ENCODE data around the gene FSIP1. TPM values are rescaled to one million over a fixed set of nuclear protein-coding genes. Genes with fewer than 3 reads are reported as not detected.
A peak's percentile ranks its signal among the peaks of the same experiment; 100 is the strongest.

Gene FSIP1
- total and polyA plus RNA-seq, 4 donors = 3.6 to 7.3 (median 5.1) TPM

DNA sequence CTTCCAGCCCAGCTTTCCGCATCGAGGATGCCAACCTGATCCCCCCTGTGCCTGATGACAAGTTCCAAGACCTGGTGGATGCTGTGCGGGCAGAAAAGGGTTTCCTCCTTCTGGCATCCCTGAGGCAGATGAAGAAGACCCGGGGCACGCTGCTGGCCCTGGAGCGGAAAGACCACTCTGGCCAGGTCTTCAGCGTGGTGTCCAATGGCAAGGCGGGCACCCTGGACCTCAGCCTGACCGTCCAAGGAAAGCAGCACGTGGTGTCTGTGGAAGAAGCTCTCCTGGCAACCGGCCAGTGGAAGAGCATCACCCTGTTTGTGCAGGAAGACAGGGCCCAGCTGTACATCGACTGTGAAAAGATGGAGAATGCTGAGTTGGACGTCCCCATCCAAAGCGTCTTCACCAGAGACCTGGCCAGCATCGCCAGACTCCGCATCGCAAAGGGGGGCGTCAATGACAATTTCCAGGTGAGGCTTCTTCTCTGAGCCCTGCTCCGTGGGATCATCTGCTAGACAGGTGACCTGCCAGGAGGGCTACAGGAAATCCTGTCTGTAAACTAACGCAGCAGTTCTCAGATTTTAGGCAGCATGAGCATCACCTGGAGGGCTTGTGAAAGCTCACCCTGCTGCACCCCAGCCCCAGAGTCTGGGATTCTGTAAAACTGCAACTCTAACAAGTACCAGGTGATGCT, 200.2 kb downstream of the FSIP1 start:
- Histone ChIP-seq H3K27me3 (ENCODE audit: control insufficient read depth, insufficient read depth, low read length) (peaks cover 11% of the 10 kb centered on the region), H3K27ac (ENCODE audit: low read depth, low read length) (peak overlapping the region; percentile 15), H3K4me1 (ENCODE audit: control insufficient read depth, insufficient read depth, low read length) (peaks cover 34% of the 10 kb centered on the region), H3K36me3 (ENCODE audit: control insufficient read depth, insufficient read depth, low read length) (peaks cover 10% of the 10 kb centered on the region), H3K4me3 (ENCODE audit: low read depth, low read length) (peak overlapping the region; percentile 54), H3K9me3 (ENCODE audit: control insufficient read depth, insufficient read depth, low read length) (no peaks in the 10 kb centered on the region)
- WGBS (ENCODE audit: insufficient coverage) = 83% methylated on average over 20 of the region's 20 CpGs
- DNase-seq (ENCODE audit: low read depth in 4 of 6, low spot score in 6 of 6) = peak in 1 of 6 donors; percentile 41

- H3K36me3 ChIP-seq (ENCODE audit: control insufficient read depth, insufficient read depth, low read length) = peaks cover 7% of the 10 kb centered on the region
- no peaks in the 10 kb centered on the region for H3K9me3 ChIP-seq (ENCODE audit: control insufficient read depth, insufficient read depth, low read length)
- peak overlapping the region; percentile 54 for H3K4me3 ChIP-seq (ENCODE audit: low read depth, low read length)
- H3K27ac ChIP-seq (ENCODE audit: low read depth, low read length) = peak overlapping the region; percentile 15
- peaks cover 34% of the 10 kb centered on the region for H3K4me1 ChIP-seq (ENCODE audit: control insufficient read depth, insufficient read depth, low read length)
- 81% methylated on average over 13 of the region's 13 CpGs for WGBS (ENCODE audit: insufficient coverage)
- peaks cover 12% of the 10 kb centered on the region for H3K27me3 ChIP-seq (ENCODE audit: control insufficient read depth, insufficient read depth, low read length)
- peak in 2 of 6 donors; percentile 21 to 37 for DNase-seq (ENCODE audit: low read depth in 4 of 6, low spot score in 6 of 6)
Measured at GRCh38 chr15:39581793-39582285, 200.8 kb downstream of the FSIP1 start.

DNA sequence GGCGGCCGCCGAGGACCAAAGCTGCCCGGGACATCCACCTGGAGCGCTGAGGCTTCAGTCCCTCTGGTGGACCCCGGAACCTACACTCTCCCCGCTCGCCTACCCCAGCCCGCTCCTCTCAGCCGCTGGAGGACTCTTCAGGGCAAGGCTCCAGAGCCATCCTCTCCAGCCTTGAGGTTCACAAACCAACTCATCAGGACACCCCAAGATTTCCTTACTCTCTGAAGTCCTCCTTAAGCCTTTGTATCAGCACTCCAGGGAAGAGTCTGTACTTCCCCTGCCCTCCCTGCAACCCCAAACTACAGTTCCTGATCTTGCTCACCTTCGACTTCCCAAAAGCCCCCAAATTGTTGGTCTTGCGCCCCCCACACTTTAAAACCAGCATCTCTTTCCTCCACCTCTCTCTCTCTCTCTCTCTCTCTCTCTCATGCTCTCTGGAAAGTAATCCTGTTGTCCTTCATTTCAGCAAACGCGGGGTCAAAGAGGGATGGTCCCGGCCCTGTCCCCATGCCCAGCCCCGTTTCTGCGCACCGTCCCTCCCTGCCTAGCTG, 201.3 kb downstream of the FSIP1 start:
- H3K27ac ChIP-seq (ENCODE audit: low read depth, low read length) = peak overlapping the region; percentile 15

GRCh38 chr15:39580485-39581241, 202.0 kb downstream of the FSIP1 start, which contains the start of gene THBS1:
Gene THBS1 (plus strand): TSS chr15:39581079. CDS start chr15:39581858, 779 bp downstream.
- peaks cover 34% of the 10 kb centered on the region for H3K4me1 ChIP-seq (ENCODE audit: control insufficient read depth, insufficient read depth, low read length)

More for the DNA sequence above, 201.3 kb downstream of the FSIP1 start:
- Histone ChIP-seq H3K4me1 (ENCODE audit: control insufficient read depth, insufficient read depth, low read length) (peaks cover 34% of the 10 kb centered on the region), H3K27me3 (ENCODE audit: control insufficient read depth, insufficient read depth, low read length) (peaks cover 12% of the 10 kb centered on the region), H3K9me3 (ENCODE audit: control insufficient read depth, insufficient read depth, low read length) (no peaks in the 10 kb centered on the region), H3K4me3 (ENCODE audit: low read depth, low read length) (peak overlapping the region; percentile 54), H3K36me3 (ENCODE audit: control insufficient read depth, insufficient read depth, low read length) (peaks cover 7% of the 10 kb centered on the region)
- WGBS (ENCODE audit: insufficient coverage) = 17% methylated on average over 18 of the region's 18 CpGs
- DNase-seq (ENCODE audit: low read depth in 4 of 6, low spot score in 6 of 6) = no peak

DNA sequence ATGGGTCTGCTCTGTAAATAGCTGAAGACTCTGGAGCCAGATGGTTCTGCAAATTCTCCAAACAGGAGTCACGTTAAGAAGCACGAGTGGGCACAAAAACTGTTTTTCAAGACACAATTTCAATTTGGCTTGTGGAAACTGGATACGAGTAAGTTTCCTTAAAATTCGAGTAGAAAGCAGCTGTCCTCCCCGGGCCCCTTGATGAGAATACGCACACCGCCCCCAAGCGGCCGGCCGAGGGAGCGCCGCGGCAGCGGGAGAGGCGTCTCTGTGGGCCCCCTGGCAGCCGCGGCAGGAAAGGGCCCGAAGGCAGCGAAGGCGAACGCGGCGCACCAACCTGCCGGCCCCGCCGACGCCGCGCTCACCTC, 202.5 kb downstream of the FSIP1 start:
- peak overlapping the region; percentile 80 for H3K27ac ChIP-seq (ENCODE audit: low read depth, low read length)
- peak overlapping the region; percentile 54 for H3K4me3 ChIP-seq (ENCODE audit: low read depth, low read length)
- H3K36me3 ChIP-seq (ENCODE audit: control insufficient read depth, insufficient read depth, low read length) = peaks cover 7% of the 10 kb centered on the region
- under 1% methylated on average over 29 of the region's 29 CpGs for WGBS (ENCODE audit: insufficient coverage)
- DNase-seq (ENCODE audit: low read depth in 4 of 6, low spot score in 6 of 6) = peak; percentile 57 to 97 (median 80)
- peaks cover 12% of the 10 kb centered on the region for H3K27me3 ChIP-seq (ENCODE audit: control insufficient read depth, insufficient read depth, low read length)
- peaks cover 34% of the 10 kb centered on the region for H3K4me1 ChIP-seq (ENCODE audit: control insufficient read depth, insufficient read depth, low read length)
- H3K9me3 ChIP-seq (ENCODE audit: control insufficient read depth, insufficient read depth, low read length) = no peaks in the 10 kb centered on the region

More at GRCh38 chr15:39580485-39581241, 202.0 kb downstream of the FSIP1 start, which contains the start of gene THBS1:
- no peaks in the 10 kb centered on the region for H3K9me3 ChIP-seq (ENCODE audit: control insufficient read depth, insufficient read depth, low read length)
- H3K4me3 ChIP-seq (ENCODE audit: low read depth, low read length) = peak within 1 kb of the TSS; percentile 54
- under 1% methylated on average over 74 of the region's 74 CpGs for WGBS (ENCODE audit: insufficient coverage)
- DNase-seq (ENCODE audit: low read depth in 4 of 6, low spot score in 6 of 6) = peak in 4 of 6 donors; percentile 22 to 88 (median 56)
- H3K36me3 ChIP-seq (ENCODE audit: control insufficient read depth, insufficient read depth, low read length) = peaks cover 7% of the 10 kb centered on the region
- peaks cover 12% of the 10 kb centered on the region for H3K27me3 ChIP-seq (ENCODE audit: control insufficient read depth, insufficient read depth, low read length)
- H3K27ac ChIP-seq (ENCODE audit: low read depth, low read length) = peak within 1 kb of the TSS; percentile 80

GRCh38 chr15:39579487-39580116, 203.0 kb downstream of the FSIP1 start:
- DNase-seq (ENCODE audit: low read depth in 4 of 6, low spot score in 6 of 6) = peak in 4 of 6 donors; percentile 26 to 75 (median 47)
- H3K27me3 ChIP-seq (ENCODE audit: control insufficient read depth, insufficient read depth, low read length) = peaks cover 12% of the 10 kb centered on the region
- H3K4me3 ChIP-seq (ENCODE audit: low read depth, low read length) = peak overlapping the region; percentile 52
- peaks cover 7% of the 10 kb centered on the region for H3K36me3 ChIP-seq (ENCODE audit: control insufficient read depth, insufficient read depth, low read length)
- H3K27ac ChIP-seq (ENCODE audit: low read depth, low read length) = peak overlapping the region; percentile 65
- WGBS (ENCODE audit: insufficient coverage) = 4% methylated on average over 11 of the region's 18 CpGs
- peaks cover 34% of the 10 kb centered on the region for H3K4me1 ChIP-seq (ENCODE audit: control insufficient read depth, insufficient read depth, low read length)
- H3K9me3 ChIP-seq (ENCODE audit: control insufficient read depth, insufficient read depth, low read length) = no peaks in the 10 kb centered on the region

GRCh38 chr15:39578851-39579486, 203.7 kb downstream of the FSIP1 start:
- DNase-seq (ENCODE audit: low read depth in 4 of 6, low spot score in 6 of 6) = peak in 1 of 6 donors; percentile 24

DNA sequence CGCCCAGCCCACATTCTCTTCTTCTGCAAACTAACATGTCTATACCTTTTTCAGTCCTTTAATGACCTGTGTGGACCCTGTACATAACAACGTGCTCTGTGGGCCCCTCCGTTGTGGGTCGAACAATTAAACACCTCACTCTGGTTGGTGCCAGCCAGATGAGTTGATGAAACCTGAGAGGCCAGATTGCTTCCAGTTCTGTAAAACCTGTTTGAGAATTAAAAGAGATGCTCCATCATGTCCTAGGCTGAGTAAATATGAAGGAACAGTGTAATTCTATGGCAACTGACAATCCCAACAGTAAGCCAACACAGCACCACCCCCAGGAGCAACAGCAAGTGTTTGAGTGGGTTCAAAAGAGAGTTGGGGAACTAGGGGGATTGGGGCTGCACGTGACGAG, 207.5 kb downstream of the FSIP1 start:
- Histone ChIP-seq H3K36me3 (ENCODE audit: control insufficient read depth, insufficient read depth, low read length) (no peaks in the 10 kb centered on the region), H3K4me1 (ENCODE audit: control insufficient read depth, insufficient read depth, low read length) (peaks cover 5% of the 10 kb centered on the region), H3K27me3 (ENCODE audit: control insufficient read depth, insufficient read depth, low read length) (peaks cover 3% of the 10 kb centered on the region), H3K27ac (ENCODE audit: low read depth, low read length) (no peak overlapping the region), H3K4me3 (ENCODE audit: low read depth, low read length) (no peak overlapping the region), H3K9me3 (ENCODE audit: control insufficient read depth, insufficient read depth, low read length) (no peaks in the 10 kb centered on the region)
- 90% methylated on average over 3 of the region's 6 CpGs for WGBS (ENCODE audit: insufficient coverage)
- DNase-seq (ENCODE audit: low read depth in 4 of 6, low spot score in 6 of 6) = no peak

More at GRCh38 chr15:39578851-39579486, 203.7 kb downstream of the FSIP1 start:
- no CpG with 5 or more reads among the region's 5 CpGs for WGBS (ENCODE audit: insufficient coverage)
- Histone ChIP-seq H3K36me3 (ENCODE audit: control insufficient read depth, insufficient read depth, low read length) (peaks cover 7% of the 10 kb centered on the region), H3K4me1 (ENCODE audit: control insufficient read depth, insufficient read depth, low read length) (peaks cover 33% of the 10 kb centered on the region), H3K9me3 (ENCODE audit: control insufficient read depth, insufficient read depth, low read length) (no peaks in the 10 kb centered on the region), H3K27me3 (ENCODE audit: control insufficient read depth, insufficient read depth, low read length) (peaks cover 12% of the 10 kb centered on the region), H3K4me3 (ENCODE audit: low read depth, low read length) (no peak overlapping the region), H3K27ac (ENCODE audit: low read depth, low read length) (no peak overlapping the region)

GRCh38 chr15:39574427-39574826, 208.2 kb downstream of the FSIP1 start:
- Histone ChIP-seq H3K27ac (ENCODE audit: low read depth, low read length) (no peak overlapping the region), H3K9me3 (ENCODE audit: control insufficient read depth, insufficient read depth, low read length) (no peaks in the 10 kb centered on the region), H3K4me1 (ENCODE audit: control insufficient read depth, insufficient read depth, low read length) (peaks cover under 1% of the 10 kb centered on the region), H3K36me3 (ENCODE audit: control insufficient read depth, insufficient read depth, low read length) (no peaks in the 10 kb centered on the region), H3K4me3 (ENCODE audit: low read depth, low read length) (no peak overlapping the region), H3K27me3 (ENCODE audit: control insufficient read depth, insufficient read depth, low read length) (peaks cover 3% of the 10 kb centered on the region)
- no peak for DNase-seq (ENCODE audit: low read depth in 4 of 6, low spot score in 6 of 6)
- no CpG with 5 or more reads among the region's 1 CpG for WGBS (ENCODE audit: insufficient coverage)

All from spinal cord (tissue), 10 donors.